Mammary epithelial cell (primary cell): ENCODE data around the gene PRRC2C.

Experiments
- EZH2 ChIP-seq: IDR thresholded peaks from 2 replicates; pipeline ENCODE4 v1.6.1; 2012; ENCODE audit warnings: low read length, inconsistent platforms, borderline replicate concordance
- TF ChIP-seq, protein P1 (sequence below), 2 donors: IDR thresholded peaks in 1 of 2; conservative IDR thresholded peaks in 1 of 2; 2 replicates each; pipeline ENCODE4 v1.5.1; 2011 to 2012; ENCODE audit warnings: inconsistent platforms in 2 of 2, low read length in 2 of 2, mild to moderate bottlenecking in 2 of 2, control low read depth in 1 of 2, low read depth in 1 of 2; ENCODE audit not compliant: insufficient read depth in 1 of 2; ENCODE audit errors: extremely low read depth in 1 of 2

DNA sequence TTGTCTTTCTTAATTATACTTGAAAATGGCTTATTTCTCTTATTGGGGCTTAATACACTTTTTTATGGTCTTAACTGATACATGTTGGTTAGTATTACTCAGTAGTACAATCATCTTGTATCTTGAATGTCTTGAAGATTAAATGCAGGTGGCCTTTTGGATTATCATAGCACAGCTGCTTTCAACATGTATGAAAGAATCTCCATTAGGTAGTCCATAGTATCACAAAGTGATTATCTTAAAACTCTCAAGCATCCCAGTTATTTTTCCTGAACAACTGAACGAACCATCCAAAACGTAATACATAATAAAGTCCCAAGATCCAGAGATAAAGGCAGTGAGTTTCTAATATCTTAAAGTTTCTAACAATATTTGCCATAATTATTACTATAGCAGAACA, 85.0 kb downstream of the PRRC2C start:
- TF ChIP-seq, protein P1, sequence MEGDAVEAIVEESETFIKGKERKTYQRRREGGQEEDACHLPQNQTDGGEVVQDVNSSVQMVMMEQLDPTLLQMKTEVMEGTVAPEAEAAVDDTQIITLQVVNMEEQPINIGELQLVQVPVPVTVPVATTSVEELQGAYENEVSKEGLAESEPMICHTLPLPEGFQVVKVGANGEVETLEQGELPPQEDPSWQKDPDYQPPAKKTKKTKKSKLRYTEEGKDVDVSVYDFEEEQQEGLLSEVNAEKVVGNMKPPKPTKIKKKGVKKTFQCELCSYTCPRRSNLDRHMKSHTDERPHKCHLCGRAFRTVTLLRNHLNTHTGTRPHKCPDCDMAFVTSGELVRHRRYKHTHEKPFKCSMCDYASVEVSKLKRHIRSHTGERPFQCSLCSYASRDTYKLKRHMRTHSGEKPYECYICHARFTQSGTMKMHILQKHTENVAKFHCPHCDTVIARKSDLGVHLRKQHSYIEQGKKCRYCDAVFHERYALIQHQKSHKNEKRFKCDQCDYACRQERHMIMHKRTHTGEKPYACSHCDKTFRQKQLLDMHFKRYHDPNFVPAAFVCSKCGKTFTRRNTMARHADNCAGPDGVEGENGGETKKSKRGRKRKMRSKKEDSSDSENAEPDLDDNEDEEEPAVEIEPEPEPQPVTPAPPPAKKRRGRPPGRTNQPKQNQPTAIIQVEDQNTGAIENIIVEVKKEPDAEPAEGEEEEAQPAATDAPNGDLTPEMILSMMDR (conservative IDR thresholded peaks at IDR 0.05 in 1 of 2, IDR thresholded peaks at IDR 0.05 in 1 of 2; ENCODE audit: extremely low read depth in 1 of 2, insufficient read depth in 1 of 2, low read depth in 1 of 2, low read length in 2 of 2), result no peak
- no peak for TF ChIP-seq EZH2
